Stimulated activated CD4-positive, alpha-beta T cell treated with anti-CD3 and anti-CD28 coated beads, Interleukin-1b, Interleukin-23, amount 100 ng/mL, for 1 hour (primary cell): ENCODE measurements around the gene KLHL1.

Experiments
- DNase-seq, 2 donors: peaks; one replicate each; pipeline ENCODE4 v3.0.0-alpha.2; 2020; ENCODE audit warnings: low read depth in 2 of 2

The KLHL1 gene

DNA sequence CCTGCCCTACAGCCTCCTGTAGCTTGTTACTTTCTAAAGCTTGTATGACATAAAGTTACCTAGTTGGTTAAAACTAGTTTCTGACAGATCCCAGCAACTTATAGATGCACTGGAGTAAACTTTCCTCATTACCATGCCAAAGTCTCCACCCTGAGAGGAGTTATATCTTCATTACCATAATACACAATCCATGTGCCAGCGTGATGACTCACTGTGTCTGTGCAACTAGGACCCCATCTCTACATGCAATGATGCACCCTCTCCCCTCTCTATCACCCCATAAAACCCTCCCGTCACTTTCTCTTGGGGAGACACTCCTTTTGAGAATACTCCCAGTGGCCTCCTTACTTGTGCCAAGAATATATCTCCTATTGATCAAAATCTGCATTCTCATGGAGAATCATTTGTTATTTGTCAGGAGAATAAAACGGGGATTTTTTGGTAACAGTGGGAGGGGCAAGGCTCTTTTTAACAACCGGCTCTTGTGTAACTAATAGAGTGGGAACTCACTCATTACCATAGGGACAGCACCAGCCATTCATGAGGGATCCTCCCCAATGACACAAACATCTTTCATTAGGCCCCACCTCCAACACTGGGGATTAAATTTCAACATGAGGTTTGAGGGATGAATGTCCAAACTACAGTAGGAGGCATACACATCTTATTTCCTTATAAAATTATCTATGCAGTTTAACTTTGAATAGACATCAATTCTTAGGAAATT, 235.8 kb downstream of the KLHL1 start:
- DNase-seq: no peak

DNA sequence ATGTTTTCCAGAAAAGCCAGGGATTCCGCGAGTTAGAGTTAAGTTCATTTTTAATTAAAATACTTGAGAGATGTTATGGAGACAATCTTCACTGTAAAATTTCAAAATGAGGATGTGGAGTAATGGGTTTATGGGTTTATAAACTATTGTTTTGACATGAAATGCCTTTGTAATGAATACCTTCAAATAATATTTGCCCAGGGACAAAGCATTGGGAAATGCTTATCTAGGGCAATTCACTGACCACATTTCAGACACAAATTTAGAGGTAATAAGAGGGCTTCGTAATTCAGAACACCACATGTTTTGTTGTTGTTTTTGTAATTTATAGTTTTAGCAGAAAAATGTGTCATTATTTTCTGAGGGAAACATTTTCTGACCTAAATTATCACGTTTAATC, 241.7 kb downstream of the KLHL1 start:
- no peak for DNase-seq

DNA sequence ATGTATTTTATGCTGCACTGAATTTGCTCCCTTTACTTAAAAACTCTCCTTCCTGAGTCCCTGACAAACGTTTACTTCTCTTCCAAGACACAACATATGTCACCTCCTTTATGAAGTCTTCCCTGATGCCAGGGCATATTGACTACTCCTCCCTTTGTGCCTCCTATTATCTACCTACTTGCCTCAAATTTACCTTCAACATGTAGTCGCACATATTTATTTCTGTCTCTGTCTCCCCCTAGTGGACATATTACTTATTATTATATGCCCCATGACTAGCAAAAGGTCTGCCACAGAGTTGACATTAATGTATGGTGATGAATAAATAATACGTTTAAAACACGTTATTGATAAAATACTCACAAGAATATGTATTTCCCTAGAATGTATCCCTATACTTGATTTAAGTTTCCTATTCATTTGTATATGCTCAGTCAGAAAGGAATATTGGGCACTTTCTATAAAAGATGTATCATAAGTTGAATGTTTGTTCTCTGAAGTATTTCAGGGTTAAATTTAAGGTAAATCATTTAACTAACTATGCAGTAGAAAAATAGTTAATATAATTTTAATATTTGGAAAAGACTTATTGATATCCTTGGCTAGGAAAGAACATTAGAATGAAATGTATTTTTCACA, 250.9 kb downstream of the KLHL1 start:
- no peak for DNase-seq

DNA sequence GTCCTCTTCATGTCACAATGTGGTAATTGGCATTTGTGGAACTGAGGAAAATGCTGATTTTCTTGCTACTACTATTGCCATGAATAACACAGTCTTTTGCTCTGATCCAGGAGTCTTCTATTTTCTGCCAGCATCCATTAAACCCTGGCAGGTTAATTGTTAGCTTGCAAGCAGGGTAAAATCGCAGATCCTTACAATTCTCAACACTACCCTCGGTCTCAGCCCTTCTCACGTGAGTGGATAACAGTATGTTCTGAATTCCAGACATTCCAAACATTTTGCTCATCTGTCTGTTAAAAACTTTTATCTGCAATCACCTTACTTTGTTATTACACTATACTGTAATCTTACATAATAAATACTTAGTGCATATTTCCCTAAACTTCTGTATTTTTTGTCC, 251.9 kb downstream of the KLHL1 start:
- DNase-seq: no peak

DNA sequence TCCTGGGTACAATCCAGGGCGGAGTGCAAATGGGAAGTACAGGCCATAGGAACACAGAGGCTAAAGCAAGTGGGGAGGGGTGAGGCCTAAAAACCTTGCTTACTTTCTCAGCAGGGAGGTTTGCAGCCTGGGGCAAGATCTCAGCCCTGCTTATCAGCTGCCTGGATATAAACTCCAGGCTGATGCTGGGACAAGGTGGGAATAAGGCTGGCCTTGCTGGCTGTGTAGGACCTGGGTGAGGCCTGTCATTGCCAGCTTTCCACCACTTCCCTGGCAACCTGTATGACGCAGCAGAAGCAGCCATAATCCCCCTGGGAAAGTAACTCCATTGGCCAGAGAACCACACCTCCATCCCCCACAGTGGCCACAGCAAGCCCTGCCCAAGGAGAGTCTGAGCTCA, 279.7 kb downstream of the KLHL1 start:
- no peak for DNase-seq

DNA sequence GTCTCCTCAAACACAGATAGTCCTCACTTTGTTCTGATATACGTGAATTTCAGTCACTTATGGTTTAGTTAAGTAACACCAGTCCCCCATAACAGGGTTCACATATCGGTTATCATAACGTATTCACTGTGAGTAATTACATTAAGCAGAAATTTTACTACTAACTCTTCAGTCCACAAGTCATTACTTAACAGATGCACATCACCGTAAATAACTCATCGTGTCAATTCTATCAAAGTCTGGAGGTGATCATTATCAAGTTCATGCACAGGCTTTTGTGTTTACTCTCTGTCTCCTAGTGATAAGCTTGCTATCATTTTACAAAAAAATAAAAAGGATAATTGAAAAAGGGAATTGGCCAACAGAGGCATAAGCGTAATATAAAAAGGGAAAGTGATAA, 288.1 kb downstream of the KLHL1 start:
- no peak for DNase-seq

DNA sequence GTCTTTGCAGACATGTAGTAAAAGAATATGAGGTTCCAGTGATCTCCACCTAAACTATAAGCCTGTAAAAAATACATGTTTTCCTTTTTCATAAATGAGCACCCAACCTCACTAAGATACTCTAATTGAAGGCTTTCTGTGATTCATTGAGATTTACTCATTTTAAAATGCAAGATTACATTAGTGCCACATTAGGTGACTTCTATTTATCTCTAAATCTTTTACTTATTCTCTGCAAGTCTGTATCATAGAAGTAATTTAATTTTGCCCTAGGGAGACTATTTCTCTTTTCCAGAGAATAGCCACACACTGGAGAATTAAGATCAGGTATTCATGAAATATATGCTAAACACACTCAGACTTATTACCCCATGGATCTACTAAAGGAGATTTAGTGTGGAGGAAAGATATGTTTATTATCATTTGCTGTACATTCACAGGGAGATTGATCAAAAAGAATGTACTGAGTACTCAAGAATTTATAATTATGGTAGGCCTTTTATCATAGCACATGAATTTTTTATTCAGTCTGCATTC, 290.9 kb downstream of the KLHL1 start:
- DNase-seq: no peak

DNA sequence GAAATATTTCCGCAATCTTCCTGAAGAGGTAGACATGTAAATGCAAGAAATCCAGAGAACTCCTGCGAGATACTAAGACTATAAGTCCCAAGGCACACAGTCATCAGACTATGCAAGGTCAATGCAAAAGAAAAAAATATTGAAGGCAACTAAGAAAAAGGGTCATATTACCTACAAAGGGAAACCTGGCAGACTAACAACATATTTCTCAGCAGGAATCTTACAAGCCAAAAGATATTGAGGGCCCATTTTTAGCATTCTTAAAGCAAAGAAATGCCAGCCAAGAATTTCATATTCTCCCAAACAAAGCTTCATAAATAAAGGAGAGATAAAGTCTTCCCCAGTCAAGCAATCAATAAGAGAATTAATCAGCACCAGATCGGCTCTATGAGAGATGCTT, 299.1 kb downstream of the KLHL1 start:
- no peak for DNase-seq

DNA sequence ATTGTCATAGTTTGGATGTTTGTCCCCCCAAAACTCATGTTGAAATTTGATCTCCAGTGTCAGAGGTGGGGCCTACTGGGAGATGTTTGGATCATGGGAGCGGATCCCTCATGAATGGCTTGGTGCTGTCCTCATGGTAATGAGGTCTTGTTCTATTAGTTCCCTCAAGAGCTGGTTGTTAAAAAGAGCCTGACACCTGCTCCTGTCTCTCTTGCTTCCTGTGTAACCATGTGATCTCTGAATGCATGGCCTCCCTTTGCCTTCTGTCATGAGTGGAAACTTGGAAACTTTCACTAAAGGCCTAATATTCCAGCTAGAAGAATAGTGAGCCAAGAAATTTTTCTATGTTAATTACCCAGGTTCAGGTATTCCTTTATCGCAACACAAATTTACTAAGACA, 312.0 kb downstream of the KLHL1 start:
- DNase-seq: no peak

DNA sequence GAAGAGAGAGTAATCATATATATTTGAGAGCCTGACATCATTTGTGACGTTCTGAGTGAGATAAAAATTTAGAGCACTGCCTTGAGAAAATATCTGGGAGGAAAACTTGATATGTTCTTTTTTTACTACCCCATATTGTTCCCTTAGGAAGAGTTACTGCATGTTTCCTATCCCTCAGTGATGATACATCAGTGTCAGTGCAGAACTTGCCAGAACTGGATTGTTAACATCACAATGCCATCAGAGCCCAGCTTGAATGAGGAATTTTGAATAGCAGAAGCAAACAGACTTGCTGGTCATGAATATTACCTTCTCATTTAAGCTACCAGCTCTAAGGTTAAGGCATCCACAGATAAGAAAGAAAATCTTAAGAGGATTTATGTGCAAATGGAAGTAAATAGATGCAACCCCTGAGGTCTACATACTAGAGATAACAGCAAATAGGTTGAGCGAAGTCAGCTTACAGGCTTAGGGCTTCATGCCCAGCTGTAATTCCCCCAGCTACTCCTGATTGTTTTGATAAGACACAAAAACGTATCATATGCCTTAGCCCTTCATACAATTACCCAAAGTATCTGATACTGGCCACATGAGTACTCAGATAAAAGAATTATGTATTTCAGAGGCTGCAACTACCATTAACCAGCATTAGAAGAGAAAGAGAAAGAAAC, 314.3 kb downstream of the KLHL1 start:
- DNase-seq: no peak

DNA sequence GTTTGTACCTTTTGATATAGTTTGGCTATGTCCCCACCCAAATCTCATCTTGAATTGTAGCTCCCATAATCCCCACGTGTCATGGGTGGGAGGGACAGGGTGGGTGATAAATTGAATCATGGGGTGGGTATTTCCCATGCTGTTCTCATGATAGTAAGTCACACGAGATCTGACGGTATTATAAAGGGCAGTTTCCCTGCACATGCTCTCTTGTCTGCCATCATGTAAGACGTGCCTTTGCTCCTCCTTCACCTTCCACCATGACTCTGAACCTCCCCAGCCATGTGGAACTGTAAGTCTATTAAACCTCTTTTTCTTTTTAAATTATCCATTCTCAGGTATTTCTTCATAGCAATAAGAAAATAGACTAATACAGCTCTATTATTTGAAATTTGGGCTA, 331.3 kb downstream of the KLHL1 start:
- no peak for DNase-seq

DNA sequence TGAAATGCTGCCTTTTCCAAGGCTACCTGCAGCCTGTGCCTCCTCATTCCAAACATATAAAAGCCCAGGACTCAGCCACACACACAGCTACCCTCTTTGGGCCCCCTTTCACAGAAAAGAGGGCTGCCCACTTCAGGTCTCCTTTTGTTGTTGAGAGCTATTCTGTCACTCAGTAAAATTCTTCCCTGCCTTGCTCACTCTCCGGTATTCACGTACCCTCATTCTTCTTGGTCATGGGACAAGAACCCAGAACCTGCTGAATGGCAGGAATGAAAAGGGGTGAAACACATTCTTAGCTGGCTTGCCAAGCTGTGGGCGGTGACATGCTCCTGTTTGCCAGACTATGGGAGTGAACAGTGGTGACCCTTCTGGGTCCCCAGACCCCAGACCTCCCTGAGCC, 338.6 kb downstream of the KLHL1 start:
- DNase-seq: no peak

DNA sequence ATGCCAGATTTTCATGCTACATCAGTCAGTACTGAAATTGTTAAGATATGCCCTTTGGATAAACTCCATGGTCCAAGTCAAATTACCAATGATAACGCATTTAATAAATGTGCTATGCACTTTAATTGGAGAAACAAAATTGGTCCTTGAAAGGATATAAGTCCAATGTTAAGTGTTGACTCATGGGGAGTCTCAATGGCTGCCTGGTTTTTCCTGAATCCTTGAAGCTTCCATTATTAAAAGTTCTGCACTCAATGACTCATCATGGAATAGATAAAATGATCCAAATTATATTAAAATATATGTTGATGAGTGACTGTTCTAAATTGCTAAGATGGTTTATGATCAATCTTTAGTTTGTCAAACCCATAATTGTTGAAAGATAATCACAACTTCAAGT, 346.7 kb downstream of the KLHL1 start:
- DNase-seq: no peak

DNA sequence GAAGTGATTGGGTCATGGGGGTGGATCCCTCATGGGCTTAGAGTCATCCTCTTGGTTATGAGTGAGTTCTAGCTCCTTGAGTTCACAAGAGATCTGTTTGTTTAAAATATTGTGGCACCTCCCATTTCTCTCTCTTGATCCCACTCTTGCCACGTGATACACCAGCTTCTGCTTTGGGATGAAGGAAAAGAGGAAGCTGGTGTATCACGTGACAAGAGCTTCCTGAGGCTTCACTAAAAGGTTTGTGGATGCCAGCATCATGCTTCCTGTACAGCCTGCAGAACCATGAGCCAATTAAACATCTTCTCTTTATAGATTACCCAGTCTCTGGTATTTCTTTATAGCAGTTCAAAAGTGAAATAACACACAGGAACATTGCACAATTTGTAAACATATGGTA, 353.2 kb downstream of the KLHL1 start:
- no peak for DNase-seq

DNA sequence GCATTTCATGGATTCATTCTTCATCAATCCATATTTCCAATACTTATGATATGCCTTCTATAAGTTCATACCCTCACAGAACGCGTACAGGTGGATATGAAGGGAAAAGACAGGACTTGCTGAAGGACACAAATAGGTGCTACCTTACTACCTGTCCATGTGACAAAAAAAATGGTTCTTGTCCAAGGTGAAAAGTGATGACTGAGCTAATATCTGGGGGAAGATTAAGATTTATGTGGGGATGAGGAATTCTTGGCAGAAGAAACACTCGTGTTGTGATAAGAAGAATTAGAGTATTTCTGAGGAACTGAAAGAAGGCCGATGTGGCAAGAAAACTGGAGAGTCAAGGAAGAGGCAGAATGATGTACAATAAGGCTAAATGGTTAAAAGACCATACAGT, 357.0 kb downstream of the KLHL1 start:
- no peak for DNase-seq

DNA sequence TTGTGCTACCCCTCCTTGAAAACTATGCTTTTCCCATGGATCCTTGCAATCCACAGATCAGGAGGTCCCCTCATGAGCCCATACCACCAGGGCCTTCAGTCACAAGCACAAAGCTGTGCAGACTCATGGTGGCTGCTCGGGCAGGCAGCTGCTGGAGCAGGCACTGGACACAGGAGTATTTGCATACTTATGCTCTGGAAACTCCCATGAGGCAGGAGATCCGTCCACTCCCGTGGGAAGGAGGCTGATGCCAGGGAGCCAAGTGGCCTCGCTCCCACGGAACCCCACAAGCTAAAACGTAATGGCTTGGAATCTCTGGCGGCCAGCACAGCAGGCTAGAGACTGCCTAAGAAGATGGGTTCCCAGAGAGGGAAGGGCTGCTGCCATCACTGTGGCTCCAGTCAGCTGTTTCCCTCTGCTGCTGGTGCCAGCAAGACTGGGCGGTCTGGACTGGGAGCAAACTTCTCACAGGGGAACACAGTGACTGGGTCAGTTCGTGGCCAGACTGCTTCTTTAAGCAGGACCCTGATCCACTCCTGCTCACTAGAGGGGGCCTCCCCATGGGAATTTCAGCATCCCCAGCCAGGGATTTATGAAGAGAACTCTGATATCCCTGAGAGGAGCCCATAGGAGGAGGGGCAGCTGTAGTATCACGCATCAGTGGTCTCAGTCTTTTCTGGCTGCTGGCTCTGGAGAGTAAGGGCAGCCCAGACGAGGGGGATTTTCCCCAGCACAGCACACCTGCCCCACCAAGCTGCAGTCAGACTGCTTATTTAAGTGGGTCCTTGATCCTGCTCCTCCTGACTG, 370.9 kb downstream of the KLHL1 start:
- DNase-seq: no peak

DNA sequence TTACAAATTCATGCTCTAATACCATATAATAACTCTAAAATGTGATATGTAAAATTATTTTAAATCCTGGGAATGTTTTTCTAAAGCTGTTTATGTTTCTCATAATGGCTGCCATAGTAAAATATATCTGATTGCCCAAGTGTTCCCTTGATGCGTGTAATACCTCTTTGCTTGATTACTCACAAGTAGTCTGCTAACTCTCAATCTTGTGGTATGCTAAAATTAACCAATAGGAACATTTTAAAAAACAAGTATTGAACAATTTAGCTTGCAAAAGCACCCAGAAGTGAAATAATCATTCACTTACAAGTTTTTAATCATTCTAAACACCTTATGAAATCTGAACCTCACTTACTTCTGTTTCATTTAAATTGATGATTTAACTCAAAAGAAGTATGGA, 386.6 kb downstream of the KLHL1 start:
- no peak for DNase-seq

DNA sequence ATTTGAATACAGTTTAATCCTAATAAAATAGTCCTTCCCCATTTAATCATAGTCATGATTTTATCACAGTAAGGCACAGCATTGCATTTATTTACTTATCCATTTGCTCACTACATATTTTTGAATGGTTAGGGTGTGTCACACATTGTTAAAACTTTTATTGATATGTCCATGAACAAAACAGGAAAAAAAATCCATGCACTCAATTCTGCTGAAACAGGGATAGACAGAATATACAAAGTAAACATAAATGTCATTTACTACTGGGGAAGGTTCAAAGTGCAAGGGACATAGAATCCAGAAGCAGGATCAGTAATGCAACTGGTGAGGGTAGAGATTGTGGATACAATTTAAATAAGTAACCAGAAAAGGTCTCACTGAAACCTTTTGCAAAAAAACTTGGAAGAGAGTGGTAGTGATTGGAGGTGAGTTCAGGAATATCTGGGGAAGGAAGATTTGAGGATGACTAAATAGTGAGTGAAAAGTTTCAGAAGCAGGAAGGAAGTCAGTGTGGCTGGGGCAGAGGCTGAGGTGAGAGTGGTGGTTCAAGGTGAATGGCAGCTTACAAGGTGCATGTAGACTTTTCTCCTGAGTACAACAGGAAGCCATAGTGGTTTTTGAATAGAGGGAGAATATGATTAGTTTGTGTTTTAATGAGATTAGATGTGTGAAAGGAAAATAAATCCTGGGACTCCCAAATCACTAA, 387.8 kb downstream of the KLHL1 start:
- DNase-seq: no peak

DNA sequence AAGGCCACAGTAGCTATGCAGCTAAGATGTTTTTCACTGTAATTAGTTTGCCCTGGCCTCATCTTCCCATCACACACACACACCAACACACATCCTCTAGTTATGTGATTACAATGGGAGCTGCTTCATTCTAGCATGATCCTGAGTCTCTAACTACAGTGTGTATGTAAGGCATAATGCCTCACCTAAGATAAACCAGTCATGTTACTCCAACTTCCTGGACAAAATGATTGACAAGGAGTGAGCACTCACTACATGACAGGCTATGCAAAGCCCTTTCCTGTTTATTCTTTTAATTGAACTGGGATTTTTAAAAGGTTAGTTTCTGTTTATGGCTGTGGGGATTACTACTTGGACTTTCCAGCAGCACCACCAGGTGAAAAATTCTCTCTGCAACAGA, 401.4 kb downstream of the KLHL1 start:
- DNase-seq: no peak

DNA sequence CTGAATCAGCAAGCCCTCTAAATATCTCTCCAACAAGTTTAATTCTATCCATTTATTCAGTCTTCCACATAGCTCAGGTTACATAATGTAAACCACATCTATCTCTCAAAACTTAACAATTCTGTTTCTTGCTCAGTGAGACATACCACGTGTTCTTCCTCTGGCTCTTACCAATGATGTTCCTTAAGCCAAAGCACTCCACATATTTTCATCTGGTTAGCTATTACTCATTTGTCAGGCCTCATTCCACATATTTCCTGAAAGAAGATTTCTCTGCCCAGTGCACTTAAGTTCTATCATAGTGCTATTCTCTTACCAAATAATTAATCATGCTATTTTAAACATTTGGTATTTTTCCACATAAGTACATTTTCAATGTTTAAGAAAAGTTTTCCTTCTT, 403.9 kb downstream of the KLHL1 start:
- DNase-seq: no peak

DNA sequence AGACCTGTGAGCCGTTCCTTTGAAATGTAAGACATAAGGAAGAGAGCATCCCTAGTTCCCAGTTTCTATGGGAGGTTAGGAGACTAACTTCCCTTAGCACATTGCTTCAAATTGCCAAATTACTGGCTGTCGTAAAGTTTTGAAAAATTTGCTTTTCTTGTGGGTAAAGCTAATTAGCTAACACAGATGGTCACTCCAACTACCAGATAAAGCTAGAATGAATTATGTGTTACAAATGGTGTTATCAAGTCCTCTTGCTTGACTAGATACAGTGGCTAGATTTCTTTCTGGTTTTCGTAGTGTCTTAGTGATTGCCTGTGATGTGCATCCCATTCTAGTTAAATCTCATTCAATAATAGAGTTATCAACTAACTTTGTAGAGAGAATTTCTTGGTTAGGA, 417.3 kb downstream of the KLHL1 start:
- DNase-seq: no peak
